HG02678 (cell line): ENCODE data around the gene GOLT1A.

Source experiments
- ATAC-seq: cut with Tn5 transposase; IDR thresholded peaks from one replicate; pipeline ENCODE4 v1.9.1; 2021; ENCODE audit warnings: mild to moderate bottlenecking, moderate library complexity; ENCODE audit not compliant: unreplicated experiment

GOLT1A gene, protein sequence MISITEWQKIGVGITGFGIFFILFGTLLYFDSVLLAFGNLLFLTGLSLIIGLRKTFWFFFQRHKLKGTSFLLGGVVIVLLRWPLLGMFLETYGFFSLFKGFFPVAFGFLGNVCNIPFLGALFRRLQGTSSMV

DNA sequence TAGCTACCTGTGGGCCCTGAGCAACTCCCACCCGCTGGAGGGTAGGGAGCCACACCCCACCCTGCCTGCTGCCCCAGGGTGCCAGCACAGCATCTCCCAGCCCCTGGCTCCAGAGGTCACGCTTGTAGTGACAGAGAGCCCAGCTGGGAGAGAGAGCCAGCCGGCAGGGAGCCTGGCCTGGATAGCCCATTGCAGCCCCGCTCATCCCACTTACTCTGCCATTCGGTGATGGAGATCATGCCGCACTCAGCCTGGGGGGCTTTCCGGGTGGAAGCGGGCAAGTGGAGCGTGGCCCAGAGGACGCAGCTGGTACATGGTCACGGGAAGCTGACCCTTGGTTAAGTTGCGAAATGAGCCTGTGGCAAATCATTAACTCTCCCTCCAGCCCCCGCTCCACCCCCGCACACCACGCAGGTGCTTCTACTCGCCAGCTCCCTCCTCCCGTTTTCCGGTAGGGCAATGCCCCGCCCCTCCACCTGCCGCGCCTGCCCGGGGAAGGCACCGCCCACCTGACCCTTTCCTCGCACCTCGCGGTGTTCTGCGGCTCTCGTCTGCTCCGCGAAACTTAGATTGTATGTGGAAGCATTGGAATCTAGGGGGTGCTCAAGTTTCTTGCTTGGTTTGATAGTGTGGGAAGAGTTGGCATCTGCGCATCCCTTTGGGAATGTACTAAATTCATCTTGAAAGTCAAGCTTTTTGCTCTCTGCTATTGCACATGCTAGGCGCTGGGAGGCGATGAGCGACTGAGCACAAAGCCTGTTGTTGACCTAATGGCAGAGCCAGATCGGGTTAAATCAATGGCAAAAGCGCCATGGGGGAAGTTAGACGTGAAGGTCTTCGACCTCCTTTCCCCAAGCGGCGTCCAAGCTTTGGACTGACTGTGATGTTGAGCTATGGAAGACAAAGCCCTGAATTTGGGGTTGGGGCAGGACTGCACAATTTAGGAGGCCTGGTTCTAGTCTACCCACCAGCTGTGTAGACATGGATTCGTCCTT lies at the start of gene GOLT1A:
GOLT1A (minus strand) TSS at position 321 of the 995 bp plus-strand sequence; CDS start at position 239, 82 bp downstream.
- ATAC-seq = peak; percentile 84

DNA sequence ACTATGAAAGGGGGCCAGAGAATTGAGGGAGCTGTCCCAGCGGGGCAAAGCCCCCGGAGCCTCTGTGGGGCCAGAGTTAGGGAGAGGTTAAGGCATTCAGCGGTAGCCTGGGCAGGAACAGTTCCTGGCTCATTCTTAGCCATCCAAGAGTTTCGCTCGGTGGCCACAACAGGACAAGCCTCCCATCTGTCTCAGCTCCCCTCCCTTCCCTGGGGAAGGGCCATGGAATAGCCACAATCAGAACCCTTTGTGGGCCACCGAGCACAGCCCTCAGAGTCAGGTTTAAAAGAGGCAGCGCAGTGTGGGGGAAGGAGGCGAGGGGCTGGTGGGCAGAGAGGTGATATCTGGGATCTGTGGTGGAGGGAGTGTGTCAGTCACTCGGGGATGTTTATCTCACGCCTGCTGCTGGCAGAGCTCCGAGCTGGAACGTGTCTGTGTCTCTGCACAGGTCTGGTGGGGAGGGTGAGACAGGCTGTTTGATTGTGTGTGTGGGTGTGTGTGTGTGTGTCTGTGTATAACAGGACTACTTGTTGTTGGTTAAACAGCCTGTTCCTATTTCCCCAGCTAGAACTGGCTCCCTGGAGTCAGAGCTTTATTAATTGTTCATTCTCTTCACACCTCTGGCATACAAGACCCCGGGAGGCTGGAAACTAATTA lies 49.6 kb upstream of the GOLT1A start:
- no peak for ATAC-seq

DNA sequence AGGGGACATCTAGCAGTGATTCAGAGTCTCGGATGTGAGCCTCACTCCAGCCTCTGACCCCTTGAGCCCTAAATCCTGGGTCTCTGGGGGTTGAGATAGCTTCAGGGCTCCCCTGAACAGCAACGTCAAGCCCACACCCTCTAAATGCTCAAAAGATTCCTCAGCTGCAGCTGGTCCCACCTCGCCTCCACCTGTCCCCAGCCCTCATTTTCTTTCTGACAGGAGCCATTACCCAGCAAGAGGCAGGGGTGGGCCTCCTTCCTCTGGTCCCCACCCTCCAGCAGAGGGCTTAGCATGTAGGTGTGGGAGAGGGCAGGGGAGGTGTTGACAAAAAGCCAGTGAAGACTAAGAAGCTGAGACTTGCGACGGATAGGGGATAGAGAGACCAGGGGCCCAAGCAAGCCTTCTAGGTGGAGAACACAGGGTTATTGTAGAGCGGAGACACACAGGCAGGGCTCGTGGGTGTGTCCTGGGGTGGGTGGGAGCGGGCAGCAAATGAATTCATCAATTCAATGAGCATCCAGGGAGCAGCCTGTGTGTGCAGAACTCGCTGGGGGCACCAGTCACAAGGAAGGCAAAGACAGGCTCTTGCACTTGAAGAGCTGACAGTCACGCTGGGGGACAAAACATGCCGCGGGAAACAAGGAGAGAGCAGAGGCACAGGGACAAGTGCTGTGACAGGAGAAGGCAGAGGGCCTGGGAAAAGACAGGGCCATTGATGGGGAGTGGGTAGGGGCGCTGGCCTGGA lies 48.9 kb upstream of the GOLT1A start:
- no peak for ATAC-seq

DNA sequence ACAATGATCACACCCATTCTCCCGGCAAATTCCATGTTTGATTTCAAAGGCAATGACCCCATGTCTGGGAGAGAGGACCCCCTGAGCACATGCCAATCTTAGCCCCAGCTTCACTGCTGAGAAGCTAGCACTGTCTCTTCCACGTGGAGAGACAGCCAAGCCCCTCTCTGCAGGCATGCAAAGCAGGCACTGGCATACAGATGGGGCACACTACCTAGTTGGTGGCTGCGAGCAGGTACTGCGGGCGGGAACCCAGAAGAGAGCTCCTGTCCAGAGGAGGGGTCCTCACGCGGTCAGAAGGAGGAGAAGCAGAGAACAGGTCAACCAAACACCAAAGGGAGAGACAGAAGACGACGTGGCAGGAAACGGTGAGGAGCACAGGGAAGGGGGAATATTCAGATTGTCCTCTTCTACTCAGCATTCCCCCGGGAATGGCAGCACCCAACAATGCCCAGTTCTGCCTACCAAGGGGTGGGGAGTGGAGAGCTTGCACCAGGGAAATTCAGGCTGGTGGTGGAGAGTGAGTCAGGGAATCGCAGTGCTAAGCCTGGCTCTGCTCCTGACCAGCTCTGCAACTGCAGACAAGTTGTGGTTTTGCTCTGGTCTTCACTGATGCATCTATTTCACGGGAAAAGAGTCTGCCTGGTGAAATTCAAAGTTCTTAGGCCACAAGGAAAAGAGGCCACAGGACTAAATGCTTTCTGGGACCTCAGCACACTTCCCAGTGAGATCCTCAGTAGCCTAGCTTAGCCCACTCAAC lies 48.1 kb upstream of the GOLT1A start:
- no peak for ATAC-seq

DNA sequence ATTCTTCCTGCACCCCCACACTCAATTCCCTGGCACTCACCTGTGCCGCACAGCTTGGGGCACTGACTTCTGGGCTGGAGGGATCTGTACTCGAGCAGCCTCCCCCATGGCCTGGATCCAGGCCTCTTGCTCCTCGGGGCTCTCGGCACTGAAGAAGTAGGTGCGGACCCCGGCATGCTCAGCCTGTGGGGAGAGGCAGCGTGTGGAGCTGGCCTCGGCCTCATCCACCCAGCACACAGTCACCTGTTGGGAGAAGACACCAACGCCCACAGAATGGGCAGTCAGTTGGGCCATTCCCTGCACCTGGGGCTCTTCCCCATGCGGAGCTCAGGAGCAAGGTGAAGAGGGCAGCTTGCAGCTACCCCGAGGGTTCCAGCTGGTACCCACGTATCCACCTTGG lies 47.5 kb upstream of the GOLT1A start:
- ATAC-seq = no peak

DNA sequence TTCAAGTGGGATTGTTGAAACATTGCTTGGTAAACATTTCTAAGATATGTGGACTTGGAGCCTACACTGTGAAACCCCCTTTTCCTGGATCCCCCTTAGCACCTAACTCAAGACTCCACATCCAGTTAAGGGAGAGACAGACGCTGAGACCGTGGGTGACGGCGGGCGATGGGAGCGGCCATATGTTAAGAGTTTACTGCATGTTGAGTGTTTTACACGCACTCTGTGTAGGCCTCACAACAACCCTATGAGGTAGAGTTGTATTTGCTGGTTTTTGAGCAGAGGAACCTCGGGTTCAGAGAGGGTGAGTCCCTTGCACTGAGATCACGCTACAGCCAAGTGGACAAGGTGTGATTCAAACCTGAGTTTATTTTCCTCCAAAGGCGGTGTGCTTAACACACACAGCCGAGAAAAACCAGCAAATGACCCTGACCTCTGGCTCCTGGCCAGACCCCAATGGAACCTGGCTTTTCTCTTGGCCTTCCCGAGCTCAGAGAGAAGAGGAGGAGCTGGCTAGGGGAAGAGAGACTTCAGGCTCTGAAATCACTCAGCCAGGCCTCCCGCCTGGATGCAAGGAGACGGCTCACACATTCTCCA lies 46.9 kb upstream of the GOLT1A start:
- ATAC-seq = no peak

DNA sequence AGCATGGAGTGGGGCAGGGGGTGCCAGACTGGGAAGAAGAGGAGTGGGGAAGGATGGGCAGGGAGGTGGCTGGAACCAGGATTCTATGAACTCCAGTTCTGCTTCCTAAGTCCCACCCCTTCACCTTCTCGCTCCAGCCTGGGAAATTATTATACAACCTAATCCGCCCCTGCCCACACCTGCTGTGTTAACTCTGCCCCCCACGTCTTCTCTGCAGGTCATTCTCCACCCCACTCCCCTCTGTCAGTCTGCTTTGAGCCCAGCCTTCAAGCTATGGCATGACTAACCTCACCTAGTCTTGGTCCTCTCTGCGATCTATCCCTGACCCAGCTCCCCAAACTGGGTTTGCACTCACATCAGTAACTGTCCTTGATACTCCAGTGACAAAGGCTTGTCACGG lies 46.0 kb upstream of the GOLT1A start:
- ATAC-seq = no peak

DNA sequence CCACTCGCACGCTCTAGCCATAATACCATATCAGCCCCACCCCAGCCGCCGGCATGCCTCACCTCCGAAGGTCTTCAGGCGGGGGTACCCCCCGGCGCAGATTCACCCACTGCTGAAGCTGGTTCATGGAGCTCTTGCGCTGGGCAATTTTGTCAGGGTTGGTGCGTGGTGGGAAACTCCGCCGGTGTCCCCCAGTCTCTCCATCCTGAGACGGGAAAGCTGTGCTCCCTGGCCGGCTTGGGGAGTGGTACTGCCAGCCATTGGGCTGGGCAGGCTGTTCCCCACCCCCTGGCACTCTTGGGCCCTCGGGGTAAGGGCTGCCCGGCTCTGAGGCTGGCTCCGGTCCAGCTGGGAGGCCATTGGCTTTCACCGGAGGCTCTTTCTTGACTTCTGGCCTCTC lies 45.4 kb upstream of the GOLT1A start:
- no peak for ATAC-seq

DNA sequence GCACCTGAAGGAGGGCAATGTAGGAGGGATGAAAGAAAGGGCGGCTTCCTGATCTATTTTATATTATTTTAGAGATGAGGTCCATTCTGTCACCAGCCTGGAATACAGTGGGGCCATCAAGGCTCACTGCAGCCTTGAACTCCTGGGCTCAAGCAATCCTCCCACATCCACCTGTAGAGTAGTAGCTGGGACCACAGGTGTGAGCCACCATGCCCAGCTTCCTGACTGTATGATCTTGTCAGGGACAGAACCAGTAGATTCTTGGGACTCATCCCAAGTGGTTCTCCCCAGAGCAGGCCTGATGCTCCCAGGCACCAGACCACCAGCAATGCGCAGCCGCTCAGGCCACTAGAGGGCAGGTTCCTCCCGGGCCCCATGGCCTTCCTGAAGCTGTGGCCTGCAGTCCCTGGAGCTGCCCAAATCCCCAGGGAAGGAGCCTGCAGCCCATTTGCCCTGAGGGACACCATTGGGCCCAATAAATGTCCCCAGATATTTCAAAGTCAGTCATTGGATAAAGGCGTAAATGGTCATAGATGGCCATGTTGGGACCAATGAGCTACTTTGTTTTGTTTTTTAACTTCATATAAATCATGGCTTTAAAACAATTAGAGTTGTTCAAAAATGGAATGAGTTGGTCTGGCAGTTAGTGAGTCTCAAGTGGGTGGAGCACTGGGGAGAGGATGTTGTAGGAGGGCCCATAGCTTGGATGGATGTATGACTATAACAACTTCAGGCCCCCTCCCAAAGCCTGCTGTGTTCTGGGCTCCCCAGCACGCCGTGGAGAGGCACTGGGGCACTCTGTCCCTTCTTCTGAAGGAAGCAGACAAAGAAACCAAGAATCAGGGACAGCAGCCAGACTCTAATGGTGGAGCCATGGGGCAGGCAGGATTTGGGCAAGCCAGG lies 44.7 kb upstream of the GOLT1A start:
- ATAC-seq = no peak

DNA sequence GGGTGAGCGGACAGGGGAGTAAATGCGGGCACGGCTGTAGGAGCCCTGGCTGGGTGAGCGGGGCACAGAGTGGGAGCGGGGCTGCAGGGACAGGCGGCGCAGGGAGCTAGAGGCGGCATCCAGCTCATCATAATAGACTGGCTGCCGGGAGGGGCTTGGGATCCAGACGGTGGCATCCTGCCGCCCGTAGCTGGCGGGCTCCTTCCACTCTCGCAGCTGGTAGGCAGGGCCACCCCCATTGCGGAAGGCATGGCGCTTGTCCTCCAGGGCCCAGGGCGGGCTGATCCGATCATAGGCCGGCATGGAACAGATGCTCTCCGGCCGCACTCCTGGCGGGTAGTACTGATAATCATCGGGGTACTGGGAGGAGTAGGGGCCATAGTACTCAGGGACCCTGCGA lies 43.7 kb upstream of the GOLT1A start:
- no peak for ATAC-seq

DNA sequence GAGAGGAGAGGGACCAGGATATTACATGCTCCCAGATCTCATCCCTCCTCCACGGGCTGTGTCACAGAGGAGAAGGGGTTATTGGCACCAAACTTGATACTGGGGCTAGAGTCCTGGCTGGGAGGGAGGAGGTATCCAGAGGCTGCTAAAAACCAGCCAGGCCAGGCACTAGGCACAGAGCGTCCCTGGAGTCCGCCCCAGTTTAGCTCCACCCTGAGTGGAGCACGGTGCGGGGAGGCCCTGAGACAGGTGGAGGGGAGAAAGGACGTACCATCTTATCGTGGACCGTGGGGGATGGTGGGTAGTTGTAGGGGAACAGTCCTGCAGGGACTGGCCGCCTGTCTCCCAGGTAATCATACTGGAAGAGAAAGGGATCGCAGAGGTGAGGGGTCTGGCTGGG lies 42.7 kb upstream of the GOLT1A start:
- ATAC-seq = no peak

DNA sequence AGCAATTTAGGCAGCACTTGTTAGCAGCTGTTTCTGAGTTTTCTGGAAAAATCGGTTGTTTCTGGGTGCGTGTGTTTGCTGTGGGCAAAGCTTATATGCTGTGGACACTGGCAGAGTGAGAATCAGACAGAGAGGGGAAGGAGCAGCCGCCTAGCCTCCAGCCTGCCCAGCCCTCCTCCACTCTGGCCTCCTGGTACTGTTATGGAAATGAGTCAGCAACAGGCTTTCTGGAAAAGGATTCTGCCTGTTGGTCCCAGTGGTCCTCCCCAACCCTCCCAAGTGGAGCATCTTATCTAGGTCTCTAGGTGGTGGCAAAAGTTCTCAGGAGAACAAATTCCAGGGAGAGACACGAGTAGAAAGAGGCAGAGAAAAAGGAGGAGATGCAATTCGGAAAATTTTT lies 42.2 kb upstream of the GOLT1A start:
- ATAC-seq = no peak

DNA sequence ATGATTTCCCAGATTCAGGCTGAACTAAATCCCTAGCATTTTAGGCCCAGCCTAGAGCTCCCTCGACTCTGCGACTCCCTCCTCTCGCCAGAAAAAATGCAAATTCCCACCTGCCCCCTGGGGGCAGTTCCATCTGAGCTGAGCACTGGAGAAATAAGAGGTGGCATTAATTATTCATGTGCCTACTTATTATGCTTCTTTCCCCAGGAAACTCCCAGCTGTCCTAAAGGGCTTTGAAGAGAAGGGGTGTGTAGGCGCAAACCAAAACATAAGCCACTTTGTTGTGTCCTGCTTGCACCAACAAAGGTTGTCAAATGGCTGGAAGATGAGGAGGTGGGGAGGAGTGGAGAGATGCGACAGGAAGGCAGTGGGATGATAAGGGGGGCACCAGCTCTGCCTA lies 41.4 kb upstream of the GOLT1A start:
- ATAC-seq = no peak

DNA sequence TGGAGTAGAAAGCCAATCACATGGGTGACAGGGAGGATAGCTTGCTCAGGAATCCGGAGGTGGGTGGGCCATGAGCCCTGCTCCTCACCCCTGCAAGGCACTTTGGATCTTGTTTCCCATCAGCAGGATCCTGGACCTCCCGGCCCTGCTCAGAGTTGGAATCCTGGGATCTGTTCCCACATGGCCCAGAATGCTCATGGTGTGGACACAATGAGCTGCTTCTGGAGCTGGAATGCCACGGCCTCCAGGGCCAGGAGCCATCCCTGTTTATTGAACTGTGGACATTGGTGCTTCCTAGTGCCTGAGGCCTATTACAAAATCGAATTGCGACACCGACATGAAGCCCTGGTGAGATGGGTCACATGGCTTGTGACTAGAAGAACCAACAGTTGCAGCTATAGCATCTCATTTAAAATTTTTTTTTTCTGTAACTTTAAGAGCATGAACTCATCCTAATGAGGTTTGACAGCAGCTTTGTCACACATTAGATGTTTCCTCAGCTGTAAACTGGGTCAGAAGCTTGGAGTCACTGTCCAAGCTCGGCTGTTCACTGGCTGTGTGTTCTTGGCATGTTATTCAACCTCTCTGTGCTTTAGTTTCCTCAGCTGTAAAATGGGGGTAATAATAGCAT lies 40.4 kb upstream of the GOLT1A start:
- no peak for ATAC-seq

DNA sequence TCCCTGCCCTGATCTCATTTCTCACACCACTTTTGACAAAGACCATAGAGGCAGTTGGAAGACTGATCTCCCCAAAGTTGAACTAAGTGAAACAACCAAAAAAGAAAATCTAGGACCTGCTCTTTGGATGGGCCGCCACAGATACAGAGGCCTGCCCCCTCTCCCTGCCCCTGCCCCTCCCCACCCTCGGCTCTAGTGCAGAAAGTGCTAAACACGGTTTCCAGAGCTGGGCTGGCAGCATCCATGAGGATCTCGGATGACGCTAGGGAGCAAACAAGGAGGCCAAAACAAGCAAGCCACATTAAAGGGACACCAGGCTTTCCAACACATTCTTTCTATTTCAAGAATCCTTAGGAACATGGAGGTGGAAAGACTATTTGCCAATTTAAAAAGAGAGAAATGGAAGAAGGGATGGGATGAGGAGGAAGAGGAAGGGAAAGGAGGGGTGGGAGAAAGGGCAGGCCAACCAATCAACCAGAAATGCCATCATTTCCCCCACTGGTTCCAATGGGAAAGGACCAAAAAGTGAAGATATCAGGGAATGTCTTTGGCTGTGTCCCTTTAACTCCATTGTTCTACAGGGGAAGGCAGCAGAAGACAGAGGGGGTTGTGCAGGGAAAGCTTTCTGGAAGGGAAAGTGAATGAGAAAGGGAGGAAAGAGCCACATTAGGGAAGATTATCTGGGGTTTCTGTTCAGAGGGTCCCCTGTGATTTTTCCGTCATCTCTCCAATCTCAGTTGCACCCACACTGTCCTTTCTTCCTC lies 38.3 kb upstream of the GOLT1A start:
- ATAC-seq = no peak

DNA sequence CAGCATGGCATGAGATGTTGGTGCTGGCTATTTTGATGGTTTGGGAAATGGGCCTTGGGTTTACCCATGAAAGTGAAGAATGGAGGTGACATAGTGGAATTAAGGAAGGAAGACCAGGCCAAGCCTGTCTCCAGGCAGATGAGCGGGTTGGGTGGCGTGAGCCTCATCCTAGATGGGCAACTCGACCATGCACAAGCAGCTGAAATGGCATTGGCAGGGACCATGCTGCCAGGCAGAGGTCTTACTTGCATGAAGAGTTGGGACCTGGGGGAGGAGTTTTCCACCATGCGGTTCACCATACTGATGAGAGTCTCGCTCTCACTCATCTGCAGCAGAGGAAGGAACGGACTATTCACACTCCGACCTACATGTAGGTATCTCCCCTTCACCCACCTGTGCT lies 37.5 kb upstream of the GOLT1A start:
- ATAC-seq = no peak

DNA sequence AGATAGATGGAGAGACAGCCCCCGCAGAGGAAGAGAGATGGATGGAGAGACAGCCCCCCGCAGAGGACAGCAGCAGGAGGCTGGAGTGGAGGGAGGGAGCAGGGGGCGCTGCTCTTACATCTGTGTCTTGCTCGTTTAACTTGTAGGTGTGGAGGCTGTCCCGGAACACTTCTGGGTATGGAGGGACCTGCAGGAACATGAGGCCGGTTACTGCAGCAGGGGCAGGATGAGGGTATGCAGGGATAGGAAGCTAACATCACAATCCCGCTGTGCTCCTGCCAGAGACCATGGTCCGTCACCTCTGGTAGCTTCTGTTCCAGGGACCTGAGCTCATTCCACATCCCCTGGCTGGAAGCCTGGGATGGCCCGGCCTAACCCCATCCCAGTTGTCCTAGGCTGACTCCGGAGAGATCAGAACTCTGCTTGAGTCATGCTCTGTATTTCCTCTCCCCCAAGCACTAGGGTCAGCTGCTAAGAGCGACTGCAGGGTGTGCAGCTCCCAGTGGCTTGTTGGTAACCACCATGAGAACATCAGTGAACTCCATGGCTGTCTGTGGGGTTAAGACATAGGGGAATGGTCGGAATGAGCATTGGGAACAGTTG lies 36.7 kb upstream of the GOLT1A start:
- ATAC-seq = no peak
